NCI-H748 treated with DMSO at 0.1 percent for 48 hours (cell line): ENCODE data around the gene ICA1L.

ENCODE experiments used
- DNase-seq: peaks from one replicate; lab custom pipeline; 2025; lab: John Stamatoyannopoulos, UW

The ICA1L gene

DNA sequence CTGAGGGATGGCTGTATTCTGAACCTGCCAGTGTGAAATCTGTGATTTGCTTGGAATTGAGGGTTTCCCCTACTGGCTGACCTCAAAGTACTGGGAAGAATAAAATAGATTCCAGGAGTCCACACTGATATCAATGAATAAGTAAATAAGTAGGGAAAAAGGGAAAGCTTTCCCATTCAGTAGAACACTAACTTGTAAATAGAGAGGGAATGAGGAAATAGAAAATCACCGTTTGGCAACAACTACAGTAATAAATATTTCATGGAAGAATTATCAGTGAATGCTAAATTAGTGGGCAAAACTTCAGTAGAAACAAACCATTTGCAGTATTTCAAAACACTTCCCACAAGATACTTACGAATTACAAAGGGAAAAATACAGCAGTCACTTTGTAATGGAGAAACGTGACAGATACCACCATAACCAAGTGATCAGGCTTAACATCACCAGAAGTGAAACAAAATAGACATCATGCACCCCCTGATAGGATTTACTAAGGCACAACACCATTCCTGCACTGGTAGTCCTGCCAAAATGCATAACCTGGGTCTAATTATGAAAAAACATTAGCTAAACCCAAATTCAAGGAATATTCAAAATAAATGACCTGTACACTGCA lies 88.5 kb downstream of the ICA1L start:
- no peak for DNase-seq

DNA sequence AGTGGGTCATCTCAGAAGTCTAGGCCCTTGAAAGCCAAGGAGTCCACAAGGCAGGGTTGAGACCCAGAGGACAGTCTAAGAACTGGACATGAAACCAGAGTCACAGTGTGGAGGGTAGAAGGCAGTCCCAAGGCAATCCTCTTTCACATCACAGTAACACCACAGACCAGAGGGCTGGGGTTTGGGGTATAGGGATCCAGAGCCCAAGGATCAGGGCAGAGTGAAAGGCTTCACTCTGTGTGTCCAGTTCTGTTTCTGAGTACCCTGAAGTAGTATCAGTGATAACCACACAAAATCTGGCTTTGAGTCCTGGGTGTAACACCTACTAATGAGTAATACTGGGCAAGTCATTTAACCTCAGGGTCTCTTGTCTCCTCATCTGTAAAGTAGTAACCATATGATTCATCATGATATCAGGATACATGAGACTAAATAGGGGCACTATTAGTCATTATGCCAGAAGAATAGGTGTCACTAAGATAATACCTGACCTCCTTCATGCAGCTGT lies 91.0 kb downstream of the ICA1L start:
- no peak for DNase-seq

DNA sequence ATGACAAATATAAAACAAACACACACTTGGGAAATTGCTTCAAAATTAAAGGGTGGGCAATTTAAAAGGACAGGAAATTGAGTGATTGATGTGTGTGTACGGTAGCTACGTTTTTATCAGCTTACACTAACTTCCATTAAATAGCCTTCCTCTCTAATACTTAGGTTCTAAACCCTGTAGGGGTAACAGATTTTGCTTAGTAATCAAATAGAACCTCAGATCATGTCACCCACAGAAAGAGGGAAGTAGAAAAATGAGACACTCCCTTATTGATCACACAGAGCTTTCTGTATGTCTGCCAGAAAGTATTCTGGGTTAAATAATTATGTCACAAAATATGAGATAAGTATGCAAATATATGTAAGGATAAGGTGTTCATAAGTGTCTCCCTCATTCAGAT lies 93.3 kb downstream of the ICA1L start:
- DNase-seq, result no peak

DNA sequence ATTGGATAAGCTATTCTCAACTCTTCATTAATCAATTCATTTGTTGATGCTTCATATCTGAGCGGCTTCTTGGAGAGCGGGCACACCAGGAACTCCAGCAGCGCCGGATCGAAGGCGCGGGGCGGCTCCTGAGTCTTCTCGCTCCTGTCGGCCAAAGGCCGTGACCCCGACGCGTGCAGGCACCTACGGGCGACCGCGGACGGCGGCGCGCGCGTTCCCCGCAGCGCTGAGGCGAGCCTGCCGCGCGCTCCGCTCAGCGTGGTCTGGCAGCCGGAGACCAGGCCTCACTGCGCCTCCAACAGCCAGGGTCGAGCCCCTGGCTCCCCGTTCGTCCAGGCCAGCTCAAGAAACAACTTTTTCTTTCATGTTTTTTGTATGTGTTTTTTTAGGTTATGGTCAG lies 97.5 kb downstream of the ICA1L start:
- no peak for DNase-seq

DNA sequence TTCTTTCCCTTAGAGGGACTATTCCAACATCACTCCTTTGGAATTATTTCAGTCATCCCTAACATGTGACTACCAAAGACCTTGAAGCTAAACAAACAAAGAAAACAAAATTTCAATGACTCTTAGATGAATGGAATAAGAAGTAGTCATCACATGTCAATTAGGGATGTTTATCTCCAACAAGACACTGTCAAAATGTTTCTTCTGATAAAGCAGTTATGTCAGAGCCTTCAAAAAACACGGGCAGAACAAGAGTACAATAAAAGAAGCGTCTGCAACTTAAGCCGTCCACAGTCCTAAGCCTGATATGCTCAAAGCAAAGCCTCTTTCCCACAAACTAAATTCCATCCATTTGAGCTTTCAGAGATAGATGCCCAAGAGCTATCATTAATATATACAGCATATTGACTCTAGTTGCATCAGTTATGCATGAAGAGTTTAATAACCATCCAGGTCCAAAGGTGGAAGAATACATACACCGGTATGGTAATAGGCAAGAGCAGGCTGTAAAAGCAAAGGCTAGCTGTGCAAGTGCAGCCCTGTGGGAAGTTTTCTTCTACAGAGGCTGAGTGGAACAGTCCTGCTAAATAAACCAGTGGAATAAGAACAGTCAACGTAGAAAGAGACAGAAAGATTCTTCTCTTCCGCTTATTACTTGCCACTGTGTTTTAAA lies 98.1 kb downstream of the ICA1L start:
- DNase-seq, result no peak

DNA sequence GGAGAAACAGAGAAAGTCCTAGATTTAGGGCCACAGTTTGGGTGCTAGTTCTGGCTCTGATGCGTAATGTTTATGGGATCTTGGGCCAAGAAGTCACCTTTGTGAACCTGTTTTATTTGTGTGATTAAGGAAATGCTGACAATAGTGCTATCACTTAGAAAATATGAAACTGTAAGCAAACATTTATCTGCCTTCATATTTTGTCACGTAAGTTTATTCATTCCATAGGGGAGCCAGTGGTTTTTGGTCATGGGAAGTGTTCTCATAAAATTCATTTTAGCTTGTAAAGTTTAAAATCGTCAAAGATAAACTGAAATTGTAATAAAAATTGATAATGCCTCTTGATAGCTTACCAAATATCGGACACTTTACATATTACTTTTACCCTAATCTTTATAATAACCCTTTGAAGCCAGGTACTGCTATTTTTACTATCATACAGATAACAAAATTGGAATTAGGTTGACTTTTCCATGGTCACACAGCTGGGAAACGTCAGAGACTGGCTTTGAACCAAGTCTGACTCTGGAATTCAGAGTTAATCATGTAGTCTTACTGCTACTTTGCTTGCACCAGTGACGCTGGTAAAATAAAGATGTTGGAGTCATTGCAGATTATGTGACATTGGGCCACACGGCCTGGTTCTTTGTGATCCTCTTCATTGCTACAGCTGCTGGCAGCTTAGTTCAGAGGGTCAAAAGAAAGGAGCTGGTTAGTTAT lies 99.7 kb downstream of the ICA1L start:
- no peak for DNase-seq

DNA sequence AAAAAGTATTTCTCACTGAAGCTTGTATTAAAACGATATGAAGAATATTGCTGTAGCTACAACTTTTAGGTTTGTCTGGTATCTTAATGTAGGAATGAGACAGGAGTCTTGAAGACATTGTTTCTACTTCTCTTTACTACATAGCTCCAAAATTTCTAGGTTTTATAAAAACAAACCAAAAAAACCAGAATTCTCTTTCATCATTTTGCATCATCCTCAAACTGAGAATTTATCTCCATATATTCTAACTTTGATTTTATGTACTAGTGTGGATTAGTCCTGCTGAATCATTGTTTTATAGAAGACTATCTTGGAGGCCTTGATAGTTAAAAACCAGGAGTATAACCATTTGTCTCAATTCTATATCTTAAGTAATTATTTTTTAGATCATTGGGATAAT lies 100.2 kb downstream of the ICA1L start:
- DNase-seq, result no peak

DNA sequence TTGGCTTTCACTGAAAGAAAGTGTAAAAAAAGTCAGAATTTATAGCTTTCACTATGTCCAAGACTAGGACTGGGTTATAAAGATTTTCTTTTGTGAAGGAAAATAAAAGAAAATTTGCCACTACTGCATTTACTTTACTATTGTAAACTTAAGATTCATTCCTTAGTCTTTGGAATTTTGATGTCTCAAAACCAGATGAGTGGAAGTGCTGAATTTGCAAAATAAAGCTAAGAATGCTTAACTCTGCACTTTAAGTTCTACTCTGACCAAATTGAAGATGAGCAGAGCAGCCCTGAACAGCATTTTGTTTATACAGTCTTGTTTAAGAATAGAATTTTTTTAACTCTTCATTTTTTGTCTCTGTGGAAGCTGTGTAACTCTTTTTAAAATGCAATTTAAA lies 102.4 kb downstream of the ICA1L start:
- DNase-seq, result no peak

DNA sequence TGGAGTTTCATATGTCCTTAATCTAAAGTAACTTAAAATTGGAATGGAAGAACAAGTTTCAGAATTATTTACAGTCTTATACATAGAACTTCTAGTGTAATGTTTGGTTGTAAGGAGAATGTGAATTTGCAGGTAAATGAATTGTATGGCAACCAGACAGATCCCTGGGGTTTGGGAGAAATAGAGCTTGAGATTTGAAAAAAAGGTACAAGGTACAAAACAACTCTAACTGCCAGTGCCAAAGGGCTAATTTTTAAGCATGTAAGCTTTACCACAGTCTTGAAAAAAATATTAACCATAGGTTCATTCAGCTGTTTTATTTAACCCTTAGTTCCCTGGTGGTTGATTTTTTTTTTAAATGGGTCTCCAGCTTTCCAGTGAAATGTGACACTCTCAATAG lies 103.3 kb downstream of the ICA1L start:
- no peak for DNase-seq

DNA sequence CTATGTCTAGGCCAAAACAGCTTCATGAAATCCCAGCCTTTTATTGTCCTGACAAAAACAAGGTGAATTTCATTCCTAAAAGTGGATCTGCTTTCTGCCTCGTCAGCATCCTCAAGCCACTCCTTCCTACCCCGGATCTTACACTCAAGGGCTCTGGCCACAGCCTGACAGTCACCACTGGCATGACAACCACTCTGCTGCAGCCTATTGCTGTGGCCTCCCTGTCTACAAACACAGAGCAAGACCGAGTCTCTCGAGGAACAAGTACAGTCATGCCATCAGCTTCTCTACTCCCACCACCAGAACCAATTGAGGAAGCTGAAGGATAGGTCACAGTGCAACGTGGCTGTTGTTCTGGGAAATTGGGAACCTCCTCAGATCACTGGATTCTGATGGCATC lies 106.1 kb downstream of the ICA1L start:
- no peak for DNase-seq

DNA sequence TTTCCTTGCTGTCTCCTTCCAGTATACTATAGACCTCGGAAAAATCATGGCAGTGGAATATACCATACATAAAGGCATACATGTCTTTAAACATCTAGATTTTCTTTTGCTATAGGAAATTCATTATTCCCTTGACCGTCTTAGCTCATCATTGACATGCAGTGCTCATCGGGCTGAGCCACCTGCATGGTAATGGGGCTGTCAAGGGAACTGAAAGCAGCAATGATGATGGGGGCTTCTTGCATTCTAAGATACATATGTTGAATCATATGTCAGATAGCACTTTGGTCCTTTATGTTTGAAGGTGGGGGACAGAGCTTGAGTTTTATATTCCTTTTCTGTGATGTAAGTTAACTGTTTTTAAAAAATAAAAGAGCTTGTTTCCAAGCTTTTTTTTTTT lies 106.6 kb downstream of the ICA1L start:
- DNase-seq, result no peak

DNA sequence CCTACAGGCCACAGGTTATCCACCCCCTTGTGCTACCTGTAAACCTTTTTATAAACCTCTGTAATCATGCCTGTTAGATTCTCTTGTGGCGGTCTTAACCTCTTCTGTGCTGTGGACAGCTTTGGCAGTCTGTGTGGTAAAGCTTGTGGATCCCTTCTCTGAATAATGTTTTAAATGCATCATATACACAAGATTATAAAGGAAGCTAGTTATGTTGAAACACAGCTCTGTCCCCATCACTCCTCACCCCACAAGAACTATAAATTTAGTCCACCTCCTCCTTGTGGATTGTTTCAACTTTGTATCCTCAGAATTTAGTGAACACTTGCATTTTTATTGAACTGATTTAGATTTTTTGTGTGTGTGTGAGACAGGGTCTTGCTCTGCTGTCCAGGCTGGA lies 107.7 kb downstream of the ICA1L start:
- DNase-seq, result no peak

DNA sequence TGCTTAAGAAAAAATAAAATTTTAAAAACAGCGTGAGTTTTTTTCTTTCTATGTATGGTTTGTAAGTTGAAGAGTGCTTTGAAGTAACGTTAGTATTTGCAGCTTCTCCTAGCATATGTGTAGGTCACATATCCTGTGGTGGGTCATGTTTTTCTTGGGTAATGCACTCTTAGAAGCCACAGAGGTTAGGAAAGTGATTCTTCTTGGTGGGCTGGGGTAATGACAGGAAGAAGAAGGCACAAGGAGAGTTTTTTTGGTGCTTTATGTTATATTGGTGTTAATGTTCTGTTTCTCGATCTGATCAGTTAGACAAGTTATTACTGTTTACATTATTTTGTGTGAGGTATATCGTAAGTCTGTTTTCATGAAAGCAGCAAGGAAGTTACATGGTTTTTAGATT lies 109.0 kb downstream of the ICA1L start:
- no peak for DNase-seq

DNA sequence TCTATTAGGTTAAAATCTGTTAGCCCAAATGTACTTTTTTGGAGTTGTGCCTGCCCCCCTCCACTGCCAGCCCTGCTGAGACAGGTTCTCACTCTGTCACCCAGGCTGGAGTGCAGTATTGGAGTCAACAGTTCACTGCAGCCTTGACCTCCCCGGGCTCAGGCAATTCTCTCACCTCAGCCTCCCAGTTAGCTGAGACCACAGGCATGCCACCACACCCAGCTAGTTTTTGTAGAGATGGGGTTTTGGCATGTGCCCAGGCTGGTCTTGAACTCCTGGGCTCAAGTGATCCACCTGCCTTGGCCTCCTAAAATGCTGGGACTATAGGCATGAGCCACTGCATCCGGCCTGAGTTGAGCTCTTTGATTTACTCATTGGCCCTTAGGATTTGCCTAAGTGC lies 110.7 kb downstream of the ICA1L start:
- no peak for DNase-seq

DNA sequence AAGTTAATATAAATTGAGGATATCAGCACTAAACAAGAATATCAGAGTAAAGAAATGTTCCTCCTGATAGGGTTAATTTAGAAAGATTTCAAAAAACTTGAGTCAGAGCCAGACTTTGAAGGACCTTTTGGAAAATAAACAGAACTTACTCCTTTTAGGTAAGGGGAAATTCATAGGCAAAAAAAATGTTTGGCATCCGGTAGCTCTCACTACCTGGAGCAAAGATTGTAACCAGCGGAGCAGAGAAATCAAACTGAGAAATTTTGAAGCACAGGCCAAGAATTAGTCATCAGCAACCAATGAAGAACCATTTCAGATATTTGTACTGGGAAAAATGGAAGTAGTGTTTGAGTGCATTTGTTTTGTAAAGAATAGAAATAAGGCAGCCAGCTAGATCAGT lies 113.0 kb downstream of the ICA1L start:
- no peak for DNase-seq

DNA sequence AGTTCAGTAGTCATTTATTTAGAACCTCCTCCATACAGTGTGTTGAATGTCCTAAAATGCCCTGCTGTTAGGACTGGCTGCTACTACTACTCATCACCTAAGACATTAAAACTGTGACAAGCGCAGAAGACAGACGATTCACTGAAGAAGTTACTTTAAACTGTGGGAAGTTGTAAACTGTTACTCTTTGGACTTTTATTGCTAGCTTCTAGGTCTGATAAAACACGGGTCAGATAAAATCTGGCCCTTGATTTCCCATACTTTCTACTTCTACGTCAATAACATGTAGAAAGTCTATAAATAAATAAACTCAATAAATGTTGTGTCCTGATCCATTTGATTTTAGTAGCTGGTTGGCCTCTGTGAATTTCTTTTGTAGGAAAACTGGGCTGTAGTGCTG lies 113.4 kb downstream of the ICA1L start:
- DNase-seq, result no peak

DNA sequence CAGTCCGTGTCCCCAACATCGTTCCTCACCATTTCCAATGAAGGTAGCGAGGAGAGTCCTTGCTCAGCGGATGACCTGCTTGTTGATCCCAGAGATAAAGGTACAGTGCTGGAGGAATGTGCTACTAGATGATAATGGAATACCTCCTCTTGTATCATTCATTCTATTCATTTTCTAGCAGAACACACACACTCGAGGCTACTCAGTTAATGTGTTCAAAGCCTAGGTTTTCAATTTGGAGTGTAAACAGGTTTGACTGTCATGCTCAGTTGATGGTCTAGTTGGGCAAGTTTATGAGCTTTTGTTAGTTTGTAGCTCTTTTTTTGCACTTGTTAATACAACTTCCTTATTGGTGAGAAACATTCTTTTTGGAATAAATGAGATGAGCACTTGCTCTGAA lies 114.2 kb downstream of the ICA1L start:
- DNase-seq, result no peak

DNA sequence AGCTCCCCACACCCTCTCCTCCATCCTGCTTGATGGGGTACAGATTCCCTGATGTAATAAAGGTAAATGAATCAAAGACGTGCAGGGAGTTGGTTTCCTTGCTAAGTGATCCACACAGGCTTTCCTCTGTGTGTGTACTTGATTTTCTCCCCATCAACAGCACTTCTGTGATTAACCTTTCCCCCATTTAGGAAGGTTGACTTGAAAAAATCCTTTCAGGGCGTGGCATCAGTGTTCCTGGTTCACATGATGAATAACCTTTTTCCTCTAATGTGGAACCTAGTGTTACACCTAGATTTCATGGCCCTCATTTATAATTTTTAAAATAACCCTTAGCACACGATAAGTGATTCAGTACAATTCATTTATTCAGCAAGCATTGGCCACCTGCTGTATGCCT lies 115.0 kb downstream of the ICA1L start:
- no peak for DNase-seq

DNA sequence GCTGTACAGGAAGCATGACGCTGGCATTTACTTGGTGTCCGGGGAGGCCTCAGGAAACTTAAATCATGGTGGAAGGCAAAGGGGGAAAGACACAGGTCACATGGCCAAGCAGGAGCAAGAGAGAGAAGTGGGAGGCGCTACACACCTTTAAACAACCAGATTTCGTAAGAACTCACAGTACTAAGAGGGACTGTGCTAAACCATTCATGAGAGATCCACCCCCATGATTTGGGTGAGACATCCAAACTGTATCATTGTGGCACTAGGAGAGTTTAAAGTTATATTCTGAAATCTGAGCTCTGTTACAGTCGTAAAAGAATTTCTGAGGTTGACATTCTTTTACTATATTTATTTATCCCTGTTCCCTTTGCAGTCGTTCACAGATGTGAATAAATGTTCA lies 116.6 kb downstream of the ICA1L start:
- no peak for DNase-seq

DNA sequence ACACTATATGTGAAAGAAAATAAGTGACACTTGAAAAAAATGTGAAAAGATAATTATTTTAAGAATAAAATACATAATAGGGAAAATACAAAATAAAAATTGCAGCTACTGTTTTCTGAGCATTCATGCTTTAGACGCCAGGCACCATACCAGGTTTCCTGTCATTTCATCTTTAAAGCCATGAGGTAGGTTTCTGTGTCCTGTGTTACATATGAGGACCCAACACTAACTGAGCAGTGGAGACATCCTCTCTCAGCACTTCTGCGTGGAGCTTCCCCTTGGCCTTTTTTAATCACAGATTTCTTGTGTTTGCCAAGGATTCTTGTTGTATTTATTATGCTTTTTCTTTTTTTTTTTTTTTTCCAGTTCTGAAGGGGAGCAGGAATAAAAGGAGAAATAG lies 119.5 kb downstream of the ICA1L start:
- DNase-seq, result no peak

DNA sequence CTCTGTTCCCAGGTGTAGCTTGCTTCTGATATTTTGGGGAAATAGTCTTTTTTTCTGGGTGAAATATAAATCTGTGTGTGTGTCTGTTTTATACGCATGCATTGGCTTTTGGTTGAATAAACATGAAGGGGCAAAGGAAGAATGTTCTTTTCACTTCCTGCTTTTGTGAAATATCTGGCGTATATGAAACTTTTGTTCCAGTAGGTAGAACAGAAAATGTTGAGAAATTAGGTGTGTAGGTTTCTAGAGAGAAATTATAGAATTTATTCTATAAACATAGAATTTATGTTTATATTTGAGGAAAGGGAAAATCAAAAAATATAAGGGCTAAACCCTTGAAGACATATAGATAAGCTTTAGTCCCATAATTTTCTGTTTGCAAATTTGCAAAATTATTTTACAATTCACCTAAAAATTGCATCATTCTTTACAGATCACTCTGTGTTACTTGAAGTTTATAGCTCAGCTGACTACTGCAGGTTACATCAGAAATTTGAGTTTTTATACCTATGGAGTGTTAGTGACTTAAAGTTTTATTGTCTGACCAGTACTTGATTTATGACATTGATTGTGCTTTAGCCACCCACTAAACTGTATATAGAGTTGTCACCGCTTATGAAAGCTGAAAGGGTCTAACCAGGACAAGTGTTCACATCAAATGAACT lies 120.7 kb downstream of the ICA1L start:
- DNase-seq, result no peak

DNA sequence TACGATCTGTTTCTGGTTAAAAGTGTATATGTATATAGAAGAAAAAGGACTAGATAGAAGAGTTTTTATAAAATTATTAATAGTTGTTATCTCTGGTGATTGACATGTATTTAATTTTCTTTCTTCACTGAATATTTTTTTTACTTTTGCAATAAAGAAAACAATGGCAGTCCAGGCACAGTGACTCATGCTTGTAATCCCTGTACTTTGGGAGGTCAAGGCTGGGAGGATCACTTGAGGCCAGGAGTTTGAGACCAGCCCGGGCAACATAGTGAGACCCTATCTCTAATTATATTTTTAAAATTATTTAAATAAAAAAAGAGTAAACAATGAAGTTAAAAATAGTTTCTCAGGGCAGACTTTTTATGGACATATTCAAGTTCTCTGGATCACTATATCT lies 122.1 kb downstream of the ICA1L start:
- DNase-seq, result no peak

DNA sequence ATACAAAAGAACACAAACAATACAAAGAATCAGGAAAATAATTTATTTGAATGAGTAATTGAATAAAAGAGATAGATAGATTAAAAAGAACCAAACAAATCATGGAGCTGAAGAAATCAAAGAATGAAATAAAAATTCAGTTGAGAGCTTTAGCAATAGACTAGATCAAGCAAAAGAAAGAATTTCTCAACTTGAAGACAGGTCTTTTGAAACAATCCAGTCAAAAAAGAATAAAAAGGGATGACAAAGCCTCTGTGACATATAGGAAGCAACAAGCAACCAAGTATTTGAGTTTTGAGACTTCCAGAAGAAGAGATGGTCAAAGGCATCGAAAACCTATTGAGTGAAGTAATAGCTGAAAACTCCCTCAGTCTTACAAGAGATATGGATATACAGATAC lies 128.0 kb downstream of the ICA1L start:
- no peak for DNase-seq
